ENCODE results near the gene GATA6.

The GATA6 gene

DNA sequence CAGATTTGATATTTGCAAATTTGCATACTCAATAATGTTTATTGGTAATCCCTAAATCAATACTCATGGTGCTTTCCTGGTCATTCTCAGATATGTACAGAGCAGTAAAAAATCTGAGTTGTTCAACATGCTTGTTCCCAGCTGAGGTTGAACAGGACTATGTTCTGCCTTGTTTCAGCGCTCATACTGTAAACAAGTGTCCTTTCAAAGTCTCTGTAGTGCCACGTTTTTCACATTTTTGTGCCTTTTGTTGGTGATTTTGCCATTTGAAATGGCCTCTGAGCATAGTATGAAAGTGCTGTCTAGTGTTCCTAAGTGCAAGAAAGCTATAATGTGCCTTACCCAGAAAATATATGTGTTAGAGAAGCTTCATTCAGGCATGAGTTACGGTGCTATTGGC is 16.0 kb upstream of the GATA6 start:
- TF ChIP-seq, protein P1, sequence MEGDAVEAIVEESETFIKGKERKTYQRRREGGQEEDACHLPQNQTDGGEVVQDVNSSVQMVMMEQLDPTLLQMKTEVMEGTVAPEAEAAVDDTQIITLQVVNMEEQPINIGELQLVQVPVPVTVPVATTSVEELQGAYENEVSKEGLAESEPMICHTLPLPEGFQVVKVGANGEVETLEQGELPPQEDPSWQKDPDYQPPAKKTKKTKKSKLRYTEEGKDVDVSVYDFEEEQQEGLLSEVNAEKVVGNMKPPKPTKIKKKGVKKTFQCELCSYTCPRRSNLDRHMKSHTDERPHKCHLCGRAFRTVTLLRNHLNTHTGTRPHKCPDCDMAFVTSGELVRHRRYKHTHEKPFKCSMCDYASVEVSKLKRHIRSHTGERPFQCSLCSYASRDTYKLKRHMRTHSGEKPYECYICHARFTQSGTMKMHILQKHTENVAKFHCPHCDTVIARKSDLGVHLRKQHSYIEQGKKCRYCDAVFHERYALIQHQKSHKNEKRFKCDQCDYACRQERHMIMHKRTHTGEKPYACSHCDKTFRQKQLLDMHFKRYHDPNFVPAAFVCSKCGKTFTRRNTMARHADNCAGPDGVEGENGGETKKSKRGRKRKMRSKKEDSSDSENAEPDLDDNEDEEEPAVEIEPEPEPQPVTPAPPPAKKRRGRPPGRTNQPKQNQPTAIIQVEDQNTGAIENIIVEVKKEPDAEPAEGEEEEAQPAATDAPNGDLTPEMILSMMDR (IDR thresholded peaks at IDR 0.05; ENCODE audit: low read depth, low read length), result no peak
- H3K4me3 ChIP-seq (replicated peaks in 1 of 2; ENCODE audit: low read depth in 2 of 2, low read length in 2 of 2), result no peak overlapping the region
- no peak for DNase-seq (ENCODE audit: low read depth in 2 of 2)

DNA sequence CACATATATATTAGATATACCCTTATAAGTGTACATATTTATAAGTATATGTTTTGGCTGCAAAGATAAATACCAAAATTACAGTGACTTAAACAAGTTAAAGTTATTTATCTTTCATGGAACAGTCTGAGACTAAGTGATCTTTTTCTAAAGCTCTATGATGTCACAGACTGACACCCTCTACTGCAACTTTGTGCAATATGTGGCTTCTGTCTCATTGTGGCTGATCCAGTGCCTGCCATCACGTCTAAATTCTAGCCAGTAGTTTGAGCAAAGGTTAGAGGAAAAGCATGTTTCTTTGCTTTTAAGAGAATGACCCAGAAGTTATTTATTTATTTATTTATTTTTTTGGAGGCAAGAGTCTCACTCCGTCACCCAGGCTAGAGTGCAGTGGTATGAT is 13.8 kb upstream of the GATA6 start:
- H3K4me3 ChIP-seq (replicated peaks in 1 of 2; ENCODE audit: low read depth in 2 of 2, low read length in 2 of 2), result no peak overlapping the region
- TF ChIP-seq, protein P1 (IDR thresholded peaks at IDR 0.05; ENCODE audit: low read depth, low read length), result no peak
- DNase-seq (ENCODE audit: low read depth in 2 of 2), result no peak

DNA sequence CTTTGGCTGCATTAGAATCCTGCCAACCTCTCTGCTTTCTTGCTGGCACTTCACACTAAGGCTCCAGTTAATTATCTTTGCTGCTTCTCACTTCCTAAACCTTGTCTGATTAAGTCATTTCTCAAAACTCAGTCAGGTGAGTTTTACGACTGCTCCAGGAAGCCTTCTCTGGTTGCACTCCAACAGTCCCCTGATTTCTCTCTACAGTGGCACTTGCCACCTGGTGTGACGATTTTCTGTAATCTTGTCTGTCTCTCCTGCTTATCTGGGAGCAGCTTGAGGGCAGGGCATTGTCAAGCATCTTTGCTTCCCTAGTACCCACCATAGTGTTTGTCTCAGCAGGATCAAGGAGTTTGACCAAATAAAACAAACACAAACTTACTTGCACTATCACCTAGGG is 10.4 kb upstream of the GATA6 start:
- TF ChIP-seq, protein P1 (IDR thresholded peaks at IDR 0.05; ENCODE audit: low read depth, low read length), result no peak
- no peak for DNase-seq (ENCODE audit: low read depth in 2 of 2)
- H3K4me3 ChIP-seq (replicated peaks in 1 of 2; ENCODE audit: low read depth in 2 of 2, low read length in 2 of 2), result no peak overlapping the region

DNA sequence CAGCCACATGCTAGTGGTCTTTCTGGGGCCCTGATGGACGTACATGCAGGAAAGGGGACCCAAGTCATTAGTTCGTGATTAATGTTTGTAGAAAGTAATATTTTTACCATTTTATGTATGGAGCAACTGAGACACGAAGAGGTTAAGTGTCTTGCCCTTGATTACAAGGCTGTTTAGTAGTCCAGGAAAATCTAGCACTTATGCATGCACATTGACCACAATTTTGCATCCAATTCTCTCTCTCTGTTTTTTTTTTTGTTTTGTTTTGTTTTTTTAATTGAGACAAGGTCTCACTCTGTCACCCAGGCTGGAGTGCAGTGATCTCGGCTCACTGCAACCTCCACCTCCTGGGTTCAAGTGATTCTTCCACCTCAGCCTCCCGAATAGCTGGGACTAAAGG is 8.3 kb upstream of the GATA6 start:
- TF ChIP-seq, protein P1 (IDR thresholded peaks at IDR 0.05; ENCODE audit: low read depth, low read length), result no peak
- no peak overlapping the region for H3K4me3 ChIP-seq (replicated peaks in 1 of 2; ENCODE audit: low read depth in 2 of 2, low read length in 2 of 2)
- DNase-seq (ENCODE audit: low read depth in 2 of 2), result no peak

DNA sequence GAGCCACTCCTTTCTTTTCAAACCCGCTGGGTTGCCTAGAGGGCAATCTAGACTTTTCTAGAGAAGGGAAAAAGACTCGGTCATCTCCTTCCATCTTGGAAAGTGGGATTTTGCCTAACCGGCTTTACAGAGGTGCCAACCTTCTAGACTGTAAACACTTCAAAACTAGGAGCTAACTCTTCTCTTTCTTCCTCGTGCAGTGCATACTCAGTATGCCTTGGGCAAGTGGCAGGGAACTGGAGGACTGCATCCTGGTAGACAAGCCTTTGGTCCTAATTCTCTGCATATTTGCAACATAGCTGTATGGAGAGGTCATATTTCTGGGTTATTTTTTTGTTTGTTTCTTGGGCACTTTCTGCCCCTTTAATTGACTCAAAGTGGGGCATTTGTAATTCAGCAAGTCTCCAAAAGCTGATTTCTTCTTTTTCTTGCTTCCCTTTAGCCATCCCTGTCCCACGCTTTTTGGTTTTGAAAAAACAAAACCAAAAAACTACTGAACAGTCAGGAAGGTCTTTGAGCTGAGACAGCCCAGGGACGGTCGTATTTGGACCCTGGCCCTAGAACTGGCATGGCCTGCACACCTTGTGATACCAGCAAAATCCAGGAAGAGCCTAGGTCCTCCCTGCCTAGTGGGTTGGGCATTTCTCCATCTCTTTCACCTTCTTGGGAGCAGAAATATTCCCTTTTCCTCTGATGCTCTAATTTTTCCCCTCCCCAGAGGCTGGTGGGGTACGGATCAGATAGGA is 5.8 kb upstream of the GATA6 start:
- no peak overlapping the region for H3K4me3 ChIP-seq (replicated peaks in 1 of 2; ENCODE audit: low read depth in 2 of 2, low read length in 2 of 2)
- DNase-seq (ENCODE audit: low read depth in 2 of 2), result no peak
- TF ChIP-seq, protein P1 (IDR thresholded peaks at IDR 0.05; ENCODE audit: low read depth, low read length), result no peak

DNA sequence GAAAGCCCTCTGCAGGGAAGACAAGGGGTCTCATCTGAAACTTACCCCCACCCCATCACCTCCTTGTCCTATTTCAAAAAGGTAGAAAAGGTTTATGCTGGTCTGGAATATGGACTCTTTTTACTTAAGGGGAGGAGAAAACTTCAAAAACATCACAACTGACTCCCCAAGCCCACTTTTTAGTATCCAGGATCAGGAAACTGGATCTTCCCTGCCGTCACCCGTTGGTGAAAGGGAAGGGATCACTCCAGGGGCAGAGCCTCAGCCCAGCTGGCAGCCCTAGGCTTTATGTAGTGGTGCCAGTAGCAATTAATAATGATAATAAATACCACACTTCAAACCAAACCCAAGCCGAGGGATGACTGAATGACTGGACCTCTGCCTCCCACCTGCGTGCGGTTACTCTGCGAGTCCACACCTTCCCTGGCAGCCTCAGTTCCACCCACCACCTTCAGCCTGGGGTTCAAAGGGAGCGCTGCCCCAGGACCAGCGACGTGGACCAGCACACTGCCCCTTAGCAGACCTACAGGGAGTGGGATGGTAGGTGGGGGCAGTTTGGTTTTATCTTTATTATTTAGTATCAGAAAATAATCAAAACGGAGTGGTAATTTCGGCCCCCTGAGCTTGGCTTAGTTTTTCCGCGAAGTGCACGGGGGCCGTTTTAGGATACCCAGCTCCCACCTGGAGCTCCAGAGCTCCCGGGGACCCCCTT is 4.9 kb upstream of the GATA6 start:
- peak overlapping the region in 1 of 2 donors; percentile 11 for H3K4me3 ChIP-seq (replicated peaks in 1 of 2; ENCODE audit: low read depth in 2 of 2, low read length in 2 of 2)
- TF ChIP-seq, protein P1 (IDR thresholded peaks at IDR 0.05; ENCODE audit: low read depth, low read length), result no peak
- DNase-seq (ENCODE audit: low read depth in 2 of 2), result no peak
